MM.1S (cell line): ENCODE results near the gene MAST3.

Source experiments
- CTCF ChIP-seq: fragments of 300-600 bp; sonication (generic); IDR thresholded peaks from 2 replicates; pipeline ENCODE4 v1.5.1; 2016; ENCODE audit warnings: antibody characterized with exemption, low read length, mixed read lengths
- EZH2 ChIP-seq: fragments of 300-600 bp; sonication (generic); optimal IDR thresholded peaks from 2 replicates; pipeline ENCODE3; 2017; ENCODE audit warnings: low read depth, mild to moderate bottlenecking, antibody characterized with exemption, low read length, mixed read lengths
- EZH2phosphoT487 ChIP-seq: fragments of 300-600 bp; sonication (generic); IDR thresholded peaks from 2 replicates; pipeline ENCODE4 v1.6.1; 2018; ENCODE audit warnings: antibody characterized with exemption, low read length

- TF ChIP-seq CTCF (no peak), EZH2 (no peak), EZH2phosphoT487 (no peak)
Observed at GRCh38 chr19:18171605-18172327, 74.2 kb downstream of the MAST3 start.
